Metanephros (tissue), 2 donors: ENCODE data around the gene SECISBP2. TPM values are rescaled to one million over a fixed set of nuclear protein-coding genes. Genes with fewer than 3 reads are reported as not detected.

Source experiments
- small RNA-seq: library from RNA; depleted of rRNA; stranded (forward); fragments of <200 nt; gene quantifications from one replicate; pipeline ENCODE3, GENCODE V24; 2014; ENCODE audit warnings: low replicate concordance
- total RNA-seq: library from RNA; depleted of rRNA; stranded (reverse); fragments of >200 nt; gene quantifications from one replicate; pipeline ENCODE4 v1.2.3, GENCODE V29; 2014

SECISBP2 gene, protein sequence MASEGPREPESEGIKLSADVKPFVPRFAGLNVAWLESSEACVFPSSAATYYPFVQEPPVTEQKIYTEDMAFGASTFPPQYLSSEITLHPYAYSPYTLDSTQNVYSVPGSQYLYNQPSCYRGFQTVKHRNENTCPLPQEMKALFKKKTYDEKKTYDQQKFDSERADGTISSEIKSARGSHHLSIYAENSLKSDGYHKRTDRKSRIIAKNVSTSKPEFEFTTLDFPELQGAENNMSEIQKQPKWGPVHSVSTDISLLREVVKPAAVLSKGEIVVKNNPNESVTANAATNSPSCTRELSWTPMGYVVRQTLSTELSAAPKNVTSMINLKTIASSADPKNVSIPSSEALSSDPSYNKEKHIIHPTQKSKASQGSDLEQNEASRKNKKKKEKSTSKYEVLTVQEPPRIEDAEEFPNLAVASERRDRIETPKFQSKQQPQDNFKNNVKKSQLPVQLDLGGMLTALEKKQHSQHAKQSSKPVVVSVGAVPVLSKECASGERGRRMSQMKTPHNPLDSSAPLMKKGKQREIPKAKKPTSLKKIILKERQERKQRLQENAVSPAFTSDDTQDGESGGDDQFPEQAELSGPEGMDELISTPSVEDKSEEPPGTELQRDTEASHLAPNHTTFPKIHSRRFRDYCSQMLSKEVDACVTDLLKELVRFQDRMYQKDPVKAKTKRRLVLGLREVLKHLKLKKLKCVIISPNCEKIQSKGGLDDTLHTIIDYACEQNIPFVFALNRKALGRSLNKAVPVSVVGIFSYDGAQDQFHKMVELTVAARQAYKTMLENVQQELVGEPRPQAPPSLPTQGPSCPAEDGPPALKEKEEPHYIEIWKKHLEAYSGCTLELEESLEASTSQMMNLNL
- total RNA-seq, result 63.6 TPM

GRCh38 chr9:89318123-89319014 is at the start of gene SECISBP2:
Gene SECISBP2, plus strand, starts transcription at chr9:89318500. Its CDS starts 77 bp downstream, at chr9:89318577.

DNA sequence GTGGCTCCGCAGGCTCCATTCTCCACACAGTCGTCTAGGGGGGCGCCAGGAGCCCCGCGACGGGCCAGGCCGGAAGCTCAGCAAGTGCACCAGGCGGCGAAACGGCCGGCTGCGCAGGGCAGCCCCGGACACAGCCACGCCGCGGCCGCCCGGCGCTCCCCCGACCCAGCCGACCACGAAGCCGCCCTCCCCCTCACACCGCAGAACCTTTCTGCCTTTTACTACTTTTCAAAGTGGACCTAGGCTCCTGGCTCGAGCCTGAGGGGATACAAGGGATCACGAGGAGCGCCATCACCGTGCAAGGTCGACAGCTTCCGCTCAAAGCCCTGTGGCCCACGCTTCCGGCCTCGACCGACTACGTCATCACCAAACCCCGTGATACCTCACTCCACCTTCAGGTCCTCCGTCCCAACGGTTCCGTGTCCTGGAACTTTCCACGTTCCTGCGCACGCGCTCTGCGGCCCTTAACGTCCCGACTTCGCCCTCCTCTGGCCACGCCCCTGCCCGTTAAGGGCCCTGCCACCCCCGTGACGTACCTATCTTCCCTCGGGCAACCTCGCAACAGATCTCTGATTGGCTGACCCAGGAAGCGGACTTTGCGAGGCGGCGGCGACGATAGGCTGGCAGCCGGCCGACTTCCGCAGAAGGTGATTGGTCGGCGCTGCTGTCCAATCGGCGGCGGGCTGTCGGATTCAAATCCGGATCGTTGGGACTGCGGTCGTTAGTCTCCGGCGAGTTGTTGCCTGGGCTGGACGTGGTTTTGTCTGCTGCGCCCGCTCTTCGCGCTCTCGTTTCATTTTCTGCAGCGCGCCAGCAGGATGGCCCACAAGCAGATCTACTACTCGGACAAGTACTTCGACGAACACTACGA is 7.6 kb upstream of the SECISBP2 start, which contains the start of gene CKS2:
CKS2 (plus strand) TSS at position 721 of the 871 bp plus-strand sequence; CDS start at position 819, 98 bp downstream.

Small RNAs within 50 kb of the gene (small RNA-seq; reads per million reads assigned to genes)
- not detected for gene MIR3153

Other genes with a start within 250 kb of the SECISBP2 start
- 5.8 TPM for gene SHC3, start 139.7 kb upstream of the SECISBP2 start, total RNA-seq
- gene CKS2, start 7.3 kb upstream of the SECISBP2 start, total RNA-seq, result 33.2 TPM
- gene SEMA4D, start 179.6 kb downstream of the SECISBP2 start, total RNA-seq, result 53.8 TPM